NCI-H510A treated with DMSO at 0.1 percent for 48 hours (cell line): ENCODE results near the gene ROR1.

ENCODE experiments used
- DNase-seq: peaks from one replicate; lab custom pipeline; 2025; lab: John Stamatoyannopoulos, UW

ROR1 gene

GRCh38 chr1:64139877-64140276 lies 366.1 kb downstream of the ROR1 start:
- no peak for DNase-seq

DNA sequence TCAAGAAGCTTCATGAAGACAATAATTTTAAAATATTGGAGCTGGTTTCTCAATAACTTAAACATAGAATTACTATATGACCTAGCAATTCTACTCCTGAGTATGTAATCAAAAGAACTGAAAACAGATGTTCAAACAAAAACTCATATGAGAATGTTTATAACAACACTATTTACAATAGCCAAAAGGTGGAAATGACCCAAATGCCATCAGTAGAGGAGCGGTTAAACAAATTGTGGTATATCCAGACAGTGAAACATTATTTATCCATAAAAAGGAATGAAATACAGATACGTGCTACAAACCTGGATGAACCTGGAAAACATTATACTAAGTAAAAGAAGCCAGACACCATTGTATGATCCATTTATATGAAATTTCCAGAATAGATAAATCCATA lies 366.8 kb downstream of the ROR1 start:
- no peak for DNase-seq

GRCh38 chr1:64147045-64147724 lies 373.4 kb downstream of the ROR1 start:
- DNase-seq, result no peak

GRCh38 chr1:64147759-64148158 lies 373.9 kb downstream of the ROR1 start:
- no peak for DNase-seq

- no peak for DNase-seq
Observed at GRCh38 chr1:64150266-64150665, 376.4 kb downstream of the ROR1 start.

- DNase-seq, result no peak
Observed at GRCh38 chr1:64150729-64151230, 377.0 kb downstream of the ROR1 start.

DNA sequence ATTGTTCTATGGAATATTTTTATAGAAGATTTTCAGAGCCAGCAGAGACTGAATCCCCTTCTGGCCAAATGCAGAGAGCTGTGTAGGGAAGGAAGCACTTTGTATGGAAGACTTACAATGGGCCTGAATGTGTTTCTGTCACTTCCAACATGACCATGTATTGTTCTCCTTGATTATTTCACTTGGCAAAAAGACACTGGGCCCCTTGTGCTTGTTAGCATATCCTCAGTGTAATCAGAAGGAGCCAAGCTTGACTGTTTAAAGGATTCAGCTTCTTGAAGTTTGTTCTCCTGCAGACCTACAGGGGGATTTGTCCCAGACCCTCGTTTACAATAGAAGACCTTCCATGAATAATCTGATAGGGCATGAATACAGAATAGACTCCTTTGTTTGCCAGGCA lies 381.5 kb downstream of the ROR1 start:
- DNase-seq, result no peak

DNA sequence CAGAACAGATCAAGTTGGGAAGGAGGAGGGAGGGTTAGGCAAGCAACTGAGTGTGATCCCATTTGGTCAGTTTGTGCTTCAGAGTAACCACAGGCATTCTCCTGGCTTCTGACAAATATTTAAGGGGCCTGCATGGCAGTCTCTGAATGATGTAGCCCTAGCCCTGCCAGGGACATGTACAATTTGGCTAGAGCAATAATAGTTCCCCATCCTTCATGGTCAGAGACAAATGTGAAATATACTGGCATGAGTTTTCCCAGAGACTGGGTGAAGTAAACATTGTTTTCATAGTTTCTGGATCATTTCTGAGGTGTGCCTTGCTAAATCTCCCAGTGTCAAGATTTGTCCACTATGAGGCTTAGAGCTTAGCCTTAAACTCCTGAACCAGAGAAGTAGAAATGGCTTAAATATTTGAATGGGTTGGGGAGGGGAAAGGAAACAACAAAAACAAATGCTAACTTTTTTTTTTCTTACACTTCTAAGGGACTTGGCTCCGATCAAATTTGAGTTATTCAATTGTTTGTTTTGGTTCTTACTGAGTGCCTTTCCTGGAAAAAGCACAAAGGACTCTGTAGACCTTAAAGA lies 387.6 kb downstream of the ROR1 start:
- no peak for DNase-seq

GRCh38 chr1:64162151-64162550 lies 388.3 kb downstream of the ROR1 start:
- DNase-seq, result no peak

DNA sequence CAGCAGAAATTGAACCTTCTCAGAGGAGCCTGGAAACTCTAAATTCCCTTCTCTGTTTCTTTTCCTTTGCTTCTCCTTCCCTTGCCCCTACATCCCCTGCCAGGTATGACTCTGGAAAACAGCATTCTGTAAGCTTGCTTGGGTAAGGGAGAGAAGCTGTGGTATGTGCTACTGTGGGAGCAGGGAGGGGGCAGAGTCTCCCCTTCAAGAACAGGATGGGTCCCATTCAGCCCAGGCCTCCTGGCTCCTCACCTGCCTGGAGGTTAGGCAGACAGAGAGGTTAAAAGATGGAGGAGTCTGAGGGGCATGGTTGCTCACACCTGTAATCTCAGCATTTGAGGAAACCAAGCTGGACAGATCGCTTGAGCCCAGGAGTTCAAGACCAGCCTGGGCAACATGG lies 389.0 kb downstream of the ROR1 start:
- DNase-seq, result no peak

DNA sequence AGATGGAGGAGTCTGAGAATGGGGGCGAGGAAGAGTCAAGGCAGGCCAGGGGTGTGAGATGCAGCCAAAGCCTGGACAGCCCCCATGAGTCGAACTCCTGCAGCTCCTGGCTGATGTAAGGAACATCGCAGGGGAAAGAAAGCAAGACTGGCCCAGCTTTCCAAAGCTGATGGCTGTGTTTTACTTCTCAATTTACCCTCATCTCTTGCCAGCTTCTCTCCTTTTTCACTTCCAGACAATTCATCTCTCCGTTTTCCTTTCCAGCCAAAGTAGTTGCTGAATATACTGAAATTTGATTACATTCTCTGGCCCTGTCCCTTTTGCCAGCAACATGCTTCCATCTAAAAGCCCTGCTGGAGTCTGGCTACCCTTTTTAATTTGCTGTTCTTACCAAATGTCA lies 389.6 kb downstream of the ROR1 start:
- DNase-seq, result no peak

DNA sequence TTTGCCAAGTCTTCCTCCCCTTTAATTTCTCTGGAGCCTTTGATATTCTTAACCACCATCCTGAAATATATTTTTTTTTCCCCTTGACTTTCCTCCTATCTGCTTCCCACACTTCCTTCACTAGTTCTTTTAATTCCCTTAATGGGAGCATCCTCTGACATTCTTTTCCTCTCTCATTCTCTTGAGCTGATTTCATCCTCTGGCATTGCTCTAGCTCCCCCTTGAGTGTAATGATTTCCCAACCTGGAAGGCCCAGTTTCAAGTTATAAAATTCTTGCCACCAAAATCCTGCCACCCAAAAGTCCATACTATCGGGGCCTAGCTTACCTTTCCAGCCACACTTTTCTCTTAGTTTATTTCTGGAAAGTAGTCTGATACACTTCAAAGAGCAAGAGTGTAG lies 390.2 kb downstream of the ROR1 start:
- no peak for DNase-seq

- DNase-seq, result no peak
Observed at GRCh38 chr1:64166629-64167028, 392.8 kb downstream of the ROR1 start.

GRCh38 chr1:64167176-64167575 lies 393.4 kb downstream of the ROR1 start:
- DNase-seq, result no peak

GRCh38 chr1:64171246-64171645 lies 397.4 kb downstream of the ROR1 start:
- no peak for DNase-seq

DNA sequence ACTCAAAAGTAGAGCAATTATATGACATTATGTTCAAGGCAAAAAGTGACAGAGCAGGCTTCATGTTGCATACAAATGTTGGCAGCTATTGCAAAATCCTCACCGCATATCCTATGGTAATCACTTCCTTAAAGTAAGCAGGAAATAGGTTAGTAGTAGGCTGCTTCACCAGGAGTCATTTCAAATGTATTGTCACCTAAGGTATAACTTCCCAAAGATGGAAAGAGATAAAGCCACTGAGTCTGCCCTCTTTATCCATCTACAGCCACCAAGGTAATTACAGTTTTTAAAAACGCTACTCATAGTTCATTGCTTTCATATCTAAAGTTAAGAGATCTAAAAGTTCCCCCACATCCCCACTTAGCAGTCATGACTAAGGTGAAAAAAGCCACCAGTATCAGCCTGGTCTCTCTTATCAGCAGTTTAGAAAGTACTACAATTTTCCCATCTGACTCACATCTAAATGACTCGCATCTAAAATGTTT lies 398.0 kb downstream of the ROR1 start:
- DNase-seq, result no peak

- DNase-seq, result peak; percentile 49
Observed at GRCh38 chr1:64172458-64172983, 398.7 kb downstream of the ROR1 start.

GRCh38 chr1:64173336-64173940 lies 399.6 kb downstream of the ROR1 start:
- no peak for DNase-seq

DNA sequence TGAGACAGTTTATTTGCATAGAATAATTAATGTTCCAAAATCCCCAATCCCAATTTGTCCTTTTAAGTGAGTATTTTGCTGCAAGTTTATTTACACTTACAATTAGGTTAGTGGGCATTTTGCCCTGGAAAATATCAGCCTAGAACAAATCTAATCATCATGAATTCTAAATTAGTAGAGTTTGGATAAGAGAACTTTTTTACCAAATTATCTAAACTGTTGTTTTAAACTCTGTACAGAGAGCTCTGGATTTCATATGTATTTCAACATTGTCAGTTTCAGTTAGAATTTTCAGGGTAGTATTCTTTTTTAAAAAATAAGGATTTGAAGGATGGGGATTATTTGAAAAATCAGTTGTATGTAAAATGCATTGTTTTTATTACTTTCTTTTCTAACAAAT lies 401.8 kb downstream of the ROR1 start:
- no peak for DNase-seq

- DNase-seq, result no peak
Observed at GRCh38 chr1:64176659-64177058, 402.8 kb downstream of the ROR1 start.

DNA sequence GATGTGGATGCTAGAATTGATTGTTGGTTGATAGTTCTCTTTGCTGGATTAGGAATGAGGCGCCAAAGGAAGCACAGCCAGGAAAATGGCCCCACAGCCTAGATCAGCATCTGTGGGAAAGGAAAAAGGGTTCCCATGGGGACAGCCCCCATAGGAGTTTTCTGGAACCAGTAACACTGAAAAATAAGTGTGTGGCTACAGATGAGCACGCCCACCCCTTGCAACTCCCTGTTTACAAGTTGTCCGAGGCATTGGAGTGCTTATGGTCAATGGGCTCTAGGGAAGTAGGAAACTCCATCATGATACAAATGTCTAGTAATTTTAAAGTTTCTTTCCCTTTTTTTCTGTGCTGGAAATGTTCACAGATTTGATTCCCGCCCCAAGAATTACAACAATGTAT lies 405.8 kb downstream of the ROR1 start:
- DNase-seq, result no peak

DNA sequence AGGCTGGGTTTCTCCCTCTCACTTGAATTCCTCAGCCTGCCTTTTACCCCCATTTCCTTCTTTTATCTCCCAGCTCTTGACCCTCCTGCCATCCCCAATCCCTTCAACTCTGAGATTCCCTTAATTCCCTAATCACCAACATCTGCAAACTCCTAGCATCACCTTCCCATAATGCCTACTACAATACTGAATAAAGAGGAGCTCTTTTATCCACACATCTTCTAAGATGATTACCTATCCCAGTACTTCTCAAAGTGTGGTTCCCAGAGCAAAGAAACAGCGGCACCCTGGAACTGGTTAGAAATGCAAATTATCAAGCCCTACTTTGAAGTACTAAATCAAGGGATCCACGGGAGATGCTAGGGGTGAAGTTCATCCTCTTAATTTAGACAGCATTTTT lies 408.4 kb downstream of the ROR1 start:
- no peak for DNase-seq

- peak; percentile 72 for DNase-seq
Observed at GRCh38 chr1:64183395-64184002, 409.7 kb downstream of the ROR1 start.
